HUDEP-2 (cell line): Measurements from ENCODE around the gene RABGAP1.
"Not testable (repeated sequence)": the region's sequence is repeated elsewhere in the genome, so short reads cannot be mapped to it uniquely, and the experiment has no call there.

Experiments
- DNase-seq, 76 experiments: peaks; one replicate each; lab custom pipeline; 2025; ENCODE audit not compliant: unreplicated experiment in 76 of 76; lab: John Stamatoyannopoulos, UW

Gene RABGAP1

DNA sequence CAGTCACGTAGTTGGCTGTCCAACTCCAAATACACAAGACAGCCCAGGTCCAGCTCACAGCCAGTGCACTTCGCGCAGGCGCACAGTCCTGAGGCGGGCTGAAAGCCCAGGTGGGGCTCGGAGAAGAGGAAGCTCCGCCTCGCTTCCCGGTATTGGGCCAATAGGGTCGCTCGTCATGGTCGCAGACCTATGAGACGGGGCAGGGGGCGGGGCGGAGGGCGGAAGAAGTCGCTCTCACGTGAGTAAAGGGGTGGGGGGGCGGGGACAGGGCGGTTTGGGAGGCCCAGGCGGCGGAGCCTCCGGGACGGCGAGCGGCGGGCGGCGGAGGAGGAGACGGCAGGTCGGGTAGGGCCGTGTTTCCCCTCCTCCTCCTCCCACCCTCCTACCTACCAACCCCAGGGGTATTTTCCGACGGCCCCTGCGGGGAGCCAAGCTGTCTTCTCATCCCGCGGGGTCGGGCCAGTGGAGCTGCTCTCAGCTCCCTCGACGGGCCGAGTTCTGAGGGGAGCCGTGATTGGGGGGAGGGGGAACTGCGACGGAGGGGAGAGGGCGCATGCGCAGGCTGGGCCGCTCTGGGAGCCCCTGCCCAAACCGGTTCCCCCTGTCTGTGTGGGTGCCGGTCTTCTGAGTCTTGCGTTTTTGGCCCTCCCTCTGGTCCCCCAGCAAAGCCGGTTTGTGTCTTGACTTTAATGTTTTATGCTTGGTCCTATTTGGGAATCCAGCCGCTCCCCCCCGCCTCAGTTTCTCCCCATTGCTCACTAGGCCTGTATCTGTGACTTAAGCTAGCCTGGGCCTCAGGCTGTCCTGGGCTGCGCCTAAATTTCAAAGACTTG is at the start of gene RABGAP1:
Gene RABGAP1, plus strand, starts transcription at position 272 of the 833 bp plus-strand sequence. CDS start 16,040 bp downstream, outside the sequence.
- DNase-seq, result peak in 75 of 76 experiments; percentile 47 to 99 (median 97)

DNA sequence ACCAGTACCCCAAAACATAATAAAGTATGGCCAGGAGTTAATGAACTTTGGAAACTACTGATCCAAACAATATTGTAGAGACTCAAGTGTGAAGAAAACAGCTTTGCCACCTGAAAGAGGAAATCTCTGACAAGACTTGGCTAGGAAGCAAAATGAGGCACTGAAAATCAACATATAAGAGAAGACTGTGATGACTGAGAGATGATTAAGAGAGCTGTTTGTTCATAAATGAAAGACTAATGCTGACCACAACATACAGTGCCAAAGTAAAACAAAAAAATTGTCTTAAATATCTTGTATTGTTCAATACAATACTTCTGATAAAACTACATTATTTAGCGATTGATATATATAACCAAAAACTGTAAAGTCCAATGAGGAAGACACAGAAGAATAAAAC is 42.9 kb upstream of the RABGAP1 start:
- DNase-seq, result no peak

DNA sequence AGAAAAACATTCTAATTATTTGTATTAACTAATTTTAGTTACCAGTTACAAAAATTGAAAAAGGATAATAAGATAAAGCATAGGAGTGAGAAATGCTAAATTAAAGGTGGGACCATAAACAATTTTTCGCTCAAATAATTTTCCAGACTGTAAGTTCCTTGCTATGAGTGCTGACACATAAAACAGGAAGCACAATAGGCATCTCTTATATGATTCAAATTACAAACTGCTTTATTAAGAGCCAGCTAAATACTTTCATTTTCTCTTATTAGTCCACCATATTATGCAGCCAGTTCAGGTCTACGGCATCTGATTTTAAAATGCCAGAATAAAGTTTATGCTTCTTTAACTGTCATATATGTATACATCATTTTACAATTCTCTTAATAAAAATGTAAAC is 40.0 kb upstream of the RABGAP1 start:
- DNase-seq, result peak in 1 of 76 experiments; percentile 14

DNA sequence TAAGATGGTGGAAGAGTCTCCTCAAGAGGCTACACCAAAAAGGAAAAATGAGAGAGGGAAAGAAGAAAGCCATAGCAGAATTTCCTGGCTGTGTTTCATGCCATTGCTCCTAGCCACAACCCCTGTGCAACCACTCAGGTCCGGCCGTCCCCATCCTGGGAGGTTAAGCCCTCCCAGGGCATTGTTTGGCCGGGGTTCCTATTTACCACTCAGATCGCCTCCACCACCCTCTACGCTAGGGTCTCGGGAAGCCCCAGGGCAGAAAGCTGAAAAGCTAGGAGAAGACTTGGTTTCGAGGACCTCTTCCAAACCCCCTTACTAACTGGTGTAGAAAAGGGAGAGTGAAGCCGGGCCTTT is 36.4 kb upstream of the RABGAP1 start:
- DNase-seq, result peak in 33 of 76 experiments; percentile 5 to 53 (median 20)

DNA sequence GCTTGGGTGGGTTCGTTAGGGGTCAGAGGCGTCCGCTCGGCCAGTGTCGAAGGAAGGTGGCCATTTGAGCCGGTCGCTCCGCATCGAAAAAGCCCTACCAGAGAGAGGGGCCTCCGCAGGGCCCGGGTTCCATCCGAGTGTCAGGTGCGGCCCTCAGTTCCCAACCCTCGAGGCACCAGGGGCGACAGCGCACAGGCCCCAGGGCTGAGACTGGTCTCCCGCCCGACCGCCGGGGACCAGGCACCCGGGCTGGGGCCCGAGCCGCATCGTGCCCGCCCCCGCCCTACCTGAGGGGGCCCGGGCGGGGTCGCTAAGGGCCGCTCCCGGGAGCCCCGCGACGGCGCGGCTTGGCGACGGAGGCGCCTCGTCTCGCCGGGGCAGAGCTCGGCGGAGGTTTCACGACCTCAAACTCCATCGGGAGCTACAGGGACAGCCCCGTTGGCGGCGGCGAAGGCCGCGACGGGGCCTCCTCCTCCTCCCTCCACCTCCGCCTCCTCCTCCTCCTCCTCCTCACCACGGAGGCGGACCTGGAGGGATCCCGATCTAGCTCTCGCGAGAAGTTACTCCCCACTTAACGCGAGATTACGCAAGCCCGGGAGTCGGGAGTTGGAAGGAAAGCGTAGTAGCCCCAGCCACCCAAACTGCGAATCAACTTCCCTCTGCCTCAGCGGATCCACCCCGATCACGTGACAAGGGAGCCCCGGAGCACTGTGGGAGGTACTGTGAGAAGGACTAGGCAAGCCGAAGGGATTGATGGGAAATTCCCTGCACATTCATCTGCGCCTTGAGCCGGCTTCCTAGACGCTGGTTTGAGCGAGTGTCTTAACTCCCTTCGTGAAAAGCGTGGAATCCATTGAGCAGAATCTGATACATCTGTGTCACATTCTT is 35.8 kb upstream of the RABGAP1 start, which contains the start of gene RC3H2:
Gene RC3H2, minus strand, starts transcription at position 537 of the 888 bp plus-strand sequence. CDS start 7,850 bp downstream, outside the sequence.
- peak; percentile 34 to 99 (median 97) for DNase-seq

DNA sequence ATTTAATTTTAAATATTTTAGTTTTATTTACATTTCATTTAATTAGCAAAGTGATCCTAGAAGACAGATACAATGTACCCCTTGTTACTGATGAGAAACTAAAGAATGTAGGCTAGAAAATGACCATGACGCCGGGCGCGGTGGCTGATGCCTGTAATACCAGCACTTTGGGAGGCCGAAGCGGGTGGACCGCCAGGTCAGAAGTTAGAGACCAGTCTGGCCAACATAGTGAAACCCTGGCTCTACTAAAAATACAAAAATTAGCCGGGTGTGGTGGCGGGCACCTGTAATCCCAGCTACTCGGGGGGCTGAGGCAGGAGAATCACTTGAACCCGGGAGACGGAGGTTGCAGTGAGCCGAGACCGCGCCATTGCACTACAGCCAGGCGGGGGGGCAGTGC is 34.7 kb upstream of the RABGAP1 start:
- not testable (repeated sequence) for DNase-seq

DNA sequence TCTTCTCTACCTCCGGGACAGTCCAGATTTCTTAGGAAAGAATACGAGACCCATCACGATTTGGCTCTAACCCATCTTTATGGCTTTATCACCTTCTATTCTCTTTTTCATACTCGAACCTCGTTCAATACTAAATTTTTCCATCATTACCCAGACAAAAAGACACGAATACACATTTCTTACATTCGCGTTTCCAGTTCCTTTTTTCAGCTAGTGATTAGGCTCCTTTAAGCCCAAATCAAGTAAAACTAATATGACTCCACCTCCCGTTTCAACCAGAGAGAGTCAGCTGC is 28.2 kb upstream of the RABGAP1 start:
- DNase-seq, result no peak

DNA sequence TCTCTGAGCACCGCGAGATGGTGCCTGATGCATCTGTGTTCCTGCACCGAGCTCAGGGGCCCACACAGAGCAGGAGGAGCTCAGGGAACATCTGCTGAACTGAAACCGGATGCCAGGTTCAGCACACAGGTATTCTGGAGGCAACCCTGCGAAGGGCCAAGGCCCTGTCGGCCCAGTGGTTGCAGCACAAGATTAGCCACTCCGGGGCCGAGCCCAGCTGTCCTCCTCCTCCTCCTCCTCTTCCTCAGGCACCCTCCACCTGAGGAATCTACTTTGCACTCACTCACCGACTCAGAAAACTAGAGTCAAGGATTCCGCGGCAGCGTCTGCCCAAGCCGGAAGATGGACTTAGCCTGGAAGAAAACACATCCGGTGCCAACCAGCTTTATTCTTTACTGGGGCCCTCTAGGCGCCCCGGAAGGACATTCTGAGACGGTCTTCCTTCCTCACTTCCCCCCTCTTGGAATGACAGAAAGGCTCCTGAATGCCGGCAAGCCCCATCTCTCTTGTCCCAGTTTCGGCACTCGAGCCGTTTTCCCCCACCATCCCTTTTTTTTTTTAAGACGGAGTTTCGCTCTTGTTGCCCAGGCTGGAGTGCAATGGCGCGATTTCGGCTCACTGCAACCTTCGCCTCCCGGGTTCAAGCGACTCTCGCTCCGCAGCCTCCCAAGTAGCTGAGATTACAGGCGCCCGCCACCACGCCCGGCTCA is 27.7 kb upstream of the RABGAP1 start, which contains the start of gene ZBTB6:
Gene ZBTB6, minus strand, starts transcription at position 360 of the 710 bp plus-strand sequence. CDS start 1,251 bp downstream, outside the sequence.
- DNase-seq, result peak in 73 of 76 experiments; percentile 5 to 77 (median 51)

DNA sequence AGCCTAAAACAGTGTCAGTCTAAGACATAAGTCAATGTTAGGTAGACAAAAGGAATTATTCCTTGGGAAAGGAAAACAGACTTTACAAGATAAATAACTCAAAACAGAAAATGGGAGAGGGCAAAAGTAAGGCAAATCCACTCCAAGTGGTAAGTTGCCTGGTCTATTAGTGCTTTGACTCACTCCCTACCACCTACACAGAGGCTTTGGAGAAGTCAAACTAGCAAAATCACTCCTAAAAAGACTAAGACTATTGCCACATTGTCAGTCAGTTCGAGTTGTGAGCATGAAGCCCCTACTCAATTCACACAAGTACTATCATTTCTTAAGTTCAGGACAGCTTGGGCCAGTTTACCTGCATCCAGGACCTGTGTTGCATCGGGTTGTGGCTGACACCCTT is 22.5 kb upstream of the RABGAP1 start:
- DNase-seq, result no peak

DNA sequence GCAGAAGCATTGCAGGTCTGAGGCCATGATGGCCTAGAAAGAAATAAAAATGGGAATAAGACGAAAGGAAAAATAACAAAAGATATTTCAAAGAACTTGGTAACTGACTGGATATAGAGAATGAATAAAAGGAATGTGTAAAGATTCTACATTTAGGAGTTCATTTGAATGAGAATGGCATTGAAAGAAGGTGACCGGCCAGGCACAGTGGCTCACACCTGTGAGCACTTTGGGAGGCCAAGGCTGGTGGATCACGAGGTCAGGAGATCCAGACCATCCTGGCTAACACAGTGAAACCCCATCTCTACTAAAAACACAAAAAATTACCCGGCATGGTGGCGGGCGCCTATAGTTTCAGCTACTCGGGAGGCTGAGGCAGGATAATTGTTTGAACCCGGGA is 18.1 kb upstream of the RABGAP1 start:
- DNase-seq, result no peak

DNA sequence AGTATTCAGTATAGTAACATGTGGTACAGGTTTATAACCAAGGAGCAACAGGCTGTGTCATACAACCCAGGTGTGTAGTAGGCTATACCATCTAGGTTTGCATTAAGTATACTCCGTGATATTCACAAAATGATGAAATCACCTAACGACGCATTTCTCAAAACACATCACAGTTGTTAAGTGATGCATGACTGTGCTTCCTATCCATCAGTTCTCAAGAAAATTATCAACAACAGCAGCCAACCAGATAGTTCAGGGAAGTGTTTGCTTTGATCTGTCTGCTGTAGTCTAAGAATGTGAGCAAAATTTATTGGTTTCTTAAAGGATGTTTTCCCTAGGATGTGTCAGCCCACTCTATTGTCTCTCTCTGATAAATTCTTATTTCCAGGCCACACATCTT is 16.9 kb upstream of the RABGAP1 start:
- no peak for DNase-seq

DNA sequence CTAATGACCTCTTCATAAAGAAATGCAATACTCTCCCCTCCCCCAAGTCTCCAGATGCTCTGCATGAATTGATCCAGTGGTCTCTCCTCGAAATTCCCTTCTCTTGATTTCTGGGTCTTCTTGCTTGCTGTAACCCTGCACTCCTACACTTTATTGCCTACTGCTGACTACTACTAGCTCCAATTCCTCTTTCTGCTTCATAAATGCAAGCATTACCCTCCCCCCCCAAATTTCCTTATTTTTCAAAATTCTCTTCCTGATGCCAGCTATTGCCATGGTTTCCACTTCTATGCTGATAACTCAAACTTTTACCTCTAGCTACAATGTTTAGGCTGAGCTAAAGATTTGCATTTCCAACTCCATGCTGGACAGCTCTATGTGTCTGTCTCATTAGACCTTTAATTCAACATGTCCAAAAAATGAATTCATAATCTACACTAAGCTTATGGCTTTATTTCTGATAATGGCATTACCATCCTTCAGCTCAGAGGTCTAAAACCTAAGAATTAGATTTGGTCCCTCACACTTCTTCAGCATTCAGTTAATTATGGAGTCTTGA is 10.9 kb upstream of the RABGAP1 start:
- no peak for DNase-seq

DNA sequence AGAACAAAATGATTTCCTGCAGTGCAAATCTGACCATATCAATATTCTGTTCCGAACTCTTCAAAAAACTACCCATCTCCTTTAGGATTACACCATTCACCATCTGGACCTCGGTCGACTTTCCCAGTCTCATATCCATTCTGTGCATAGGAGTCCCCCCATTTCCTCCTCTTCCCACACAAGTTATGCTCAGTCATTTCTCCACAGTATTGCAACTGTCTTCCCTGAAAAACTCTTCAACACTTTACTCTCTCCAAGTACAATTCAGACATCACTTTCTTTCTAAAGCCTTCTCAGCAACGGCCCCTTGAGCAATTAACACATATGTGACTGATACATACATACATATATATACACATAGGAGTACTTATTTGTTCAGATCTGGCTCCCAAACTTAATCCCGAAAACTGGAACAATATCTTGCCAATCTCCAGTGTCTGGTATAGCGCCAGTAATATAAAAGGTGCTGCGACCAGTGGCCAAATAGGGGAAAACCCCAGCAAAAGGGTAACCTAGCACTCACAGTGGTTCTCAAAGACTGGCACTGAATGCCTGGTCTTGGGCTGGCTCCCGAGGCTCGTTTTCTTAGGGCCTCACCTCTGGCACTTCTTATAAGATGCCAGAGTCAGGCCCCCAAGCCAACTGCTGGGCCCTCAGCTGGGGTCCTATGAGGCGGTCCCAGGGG is 10.1 kb upstream of the RABGAP1 start:
- DNase-seq, result peak in 2 of 76 experiments; percentile 33 to 37

DNA sequence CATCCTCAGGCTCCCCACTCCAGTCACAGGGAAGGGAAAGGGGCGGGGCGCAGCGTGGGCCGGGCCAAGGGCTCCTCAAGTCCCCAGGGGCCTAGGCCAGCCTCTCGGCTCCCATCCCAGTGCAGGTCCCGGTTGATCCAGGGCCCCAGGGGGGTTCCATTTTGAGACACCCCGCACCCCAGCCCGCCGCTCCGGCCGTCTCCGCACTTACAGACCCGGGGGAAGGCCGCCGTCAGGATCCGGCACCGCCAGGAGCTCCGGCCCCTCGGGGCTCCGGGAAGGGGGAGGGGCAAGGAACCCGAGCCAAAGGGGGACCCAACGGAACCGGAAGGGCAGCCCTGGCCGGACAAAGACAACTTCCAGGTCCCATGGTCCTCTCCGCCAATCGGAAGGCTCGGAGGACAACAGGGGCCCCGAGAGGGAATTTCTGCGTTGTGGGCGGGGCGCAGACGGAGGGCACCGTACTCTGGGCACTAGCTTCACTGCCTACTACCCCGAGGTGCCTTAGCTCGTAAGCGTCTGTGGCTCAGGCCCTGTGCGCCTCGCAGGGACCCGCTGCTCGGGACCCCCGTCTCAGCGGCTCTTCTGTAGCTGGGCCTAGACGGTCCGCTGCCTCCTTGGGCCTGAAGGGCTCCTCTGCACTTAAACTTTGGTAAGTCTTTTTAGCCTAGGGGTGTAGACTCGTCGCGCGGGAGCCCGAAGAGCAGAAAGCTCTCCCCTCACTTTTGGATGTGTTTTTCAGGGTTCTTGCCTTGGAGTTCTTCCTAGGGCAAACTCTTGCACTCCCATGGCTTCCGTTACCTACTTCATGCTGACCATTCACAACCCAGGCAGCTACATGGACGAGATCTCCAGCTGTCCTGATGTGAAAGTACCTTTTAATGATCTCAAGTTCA is 9.3 kb upstream of the RABGAP1 start, which contains the start of gene ZBTB26:
Gene ZBTB26, minus strand, starts transcription at position 287 of the 896 bp plus-strand sequence. CDS start 11,578 bp downstream, outside the sequence.
- DNase-seq, result peak in 75 of 76 experiments; percentile 21 to 96 (median 88)

DNA sequence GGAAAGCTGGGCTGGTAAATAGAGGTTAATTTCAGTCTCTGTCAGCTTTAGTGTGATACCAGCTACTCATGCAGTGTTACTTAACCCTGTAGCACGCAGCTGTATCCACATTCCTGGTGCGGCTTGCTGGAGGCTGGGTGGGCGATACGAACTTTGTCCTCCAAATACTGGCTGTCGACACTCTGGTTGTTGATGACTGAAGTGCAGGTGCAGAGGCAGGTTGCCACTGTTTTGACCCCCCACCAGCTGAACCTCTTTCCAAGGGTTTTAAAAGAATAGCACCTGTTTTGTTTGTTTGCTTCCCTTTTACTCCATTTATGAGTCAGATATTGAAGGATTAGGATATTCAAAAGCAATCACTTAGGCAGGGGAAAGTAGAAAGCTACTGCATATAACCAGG is 4.4 kb upstream of the RABGAP1 start:
- no peak for DNase-seq

DNA sequence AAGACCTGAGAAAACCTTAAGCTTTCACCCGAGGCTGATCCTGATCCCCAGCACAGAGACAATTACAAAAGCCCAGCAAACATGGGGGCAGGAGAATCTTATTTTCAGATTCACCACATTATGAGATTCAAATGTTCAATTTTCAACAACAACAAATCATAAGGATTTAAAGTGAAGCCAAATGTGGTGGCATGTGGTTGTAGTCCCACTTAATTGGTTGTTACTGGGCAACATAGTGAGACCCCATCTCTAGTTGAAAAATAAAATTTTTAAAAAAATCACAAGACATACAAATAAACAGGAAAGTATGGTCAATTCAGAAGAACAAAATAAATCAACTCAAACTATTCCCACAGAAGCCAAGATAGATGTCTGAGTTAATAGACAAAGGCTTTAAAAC is 3.9 kb upstream of the RABGAP1 start:
- no peak for DNase-seq

DNA sequence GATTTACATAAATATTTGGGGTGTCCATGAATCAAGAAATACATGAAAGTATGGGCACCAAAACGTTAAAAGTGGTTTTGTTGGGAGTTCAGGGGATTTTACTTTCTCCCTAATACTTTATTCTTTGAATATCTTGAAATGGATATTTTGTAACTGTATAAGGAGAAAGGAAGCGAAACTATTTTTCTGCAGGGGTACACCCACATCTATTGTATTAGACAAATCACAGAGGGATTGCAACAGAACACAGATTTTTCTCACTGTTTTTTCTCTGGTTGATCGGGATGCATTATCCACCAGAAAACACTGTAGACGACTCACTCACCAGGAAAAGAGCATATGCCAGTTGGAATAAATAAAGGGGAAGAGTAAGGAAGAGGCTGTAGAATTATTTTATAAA is 1.2 kb upstream of the RABGAP1 start:
- DNase-seq, result no peak

DNA sequence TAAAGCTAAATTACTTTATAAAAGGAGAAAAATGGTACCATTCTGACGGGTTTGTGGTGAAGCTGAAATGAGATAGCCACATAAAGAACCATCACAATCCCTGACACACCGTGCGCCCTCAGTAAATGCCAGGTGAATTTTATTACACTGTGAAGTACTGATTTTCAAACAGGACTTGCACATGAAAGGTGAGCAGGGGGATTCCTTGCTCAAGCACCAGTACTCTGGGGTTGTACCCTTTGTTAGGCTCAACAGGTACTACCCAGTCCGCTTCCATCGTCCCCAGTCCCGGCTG is 419 bp upstream of the RABGAP1 start:
- no peak for DNase-seq
